NCI-H526 treated with DMSO at 0.1 percent for 48 hours (cell line): ENCODE data around the gene ACOT7.
"Not testable (repeated sequence)": the region's sequence is repeated elsewhere in the genome, so short reads cannot be mapped to it uniquely, and the experiment has no call there.

ENCODE experiments used
- DNase-seq: peaks from one replicate; lab custom pipeline; 2025; lab: John Stamatoyannopoulos, UW

Gene ACOT7, protein sequence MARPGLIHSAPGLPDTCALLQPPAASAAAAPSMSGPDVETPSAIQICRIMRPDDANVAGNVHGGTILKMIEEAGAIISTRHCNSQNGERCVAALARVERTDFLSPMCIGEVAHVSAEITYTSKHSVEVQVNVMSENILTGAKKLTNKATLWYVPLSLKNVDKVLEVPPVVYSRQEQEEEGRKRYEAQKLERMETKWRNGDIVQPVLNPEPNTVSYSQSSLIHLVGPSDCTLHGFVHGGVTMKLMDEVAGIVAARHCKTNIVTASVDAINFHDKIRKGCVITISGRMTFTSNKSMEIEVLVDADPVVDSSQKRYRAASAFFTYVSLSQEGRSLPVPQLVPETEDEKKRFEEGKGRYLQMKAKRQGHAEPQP

DNA sequence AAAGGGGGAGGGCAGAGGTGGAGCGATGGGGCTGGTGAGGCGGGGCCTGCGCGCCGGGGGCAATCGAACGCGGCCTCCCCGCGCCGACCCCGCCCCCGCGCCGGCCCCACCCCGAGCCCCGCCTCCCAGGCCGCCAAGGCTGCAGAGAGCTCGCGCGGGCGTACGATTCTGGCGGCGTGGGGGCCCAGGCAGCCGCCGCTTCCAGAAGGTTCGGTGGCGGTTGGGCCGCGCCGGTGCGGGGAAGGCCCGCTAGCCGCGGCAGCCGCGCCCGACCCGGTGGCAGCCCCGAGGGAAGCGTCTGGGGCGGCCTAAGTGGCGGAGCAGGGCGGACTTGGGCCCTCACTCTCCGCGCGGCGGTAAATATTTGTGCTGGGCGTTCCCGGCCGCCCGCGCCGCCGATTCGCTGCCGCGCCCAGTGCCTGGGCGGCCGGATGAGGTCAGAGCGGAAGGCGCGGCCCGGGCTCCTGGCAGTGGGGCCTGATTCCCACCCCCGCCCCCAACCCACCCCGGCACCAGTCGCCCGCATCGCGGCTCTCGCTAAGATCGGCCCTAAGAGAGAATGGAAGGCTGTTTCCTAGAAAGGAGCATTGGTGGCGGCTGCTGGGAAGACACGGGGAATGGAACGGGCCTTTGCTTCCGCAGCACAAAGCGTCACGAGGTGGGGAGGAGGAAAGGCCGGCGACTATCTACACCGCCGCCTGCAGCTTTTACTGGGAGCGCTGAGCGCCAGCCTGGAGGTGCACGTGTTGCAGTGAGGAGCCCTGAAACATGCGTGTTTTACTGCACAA, at the start of gene ACOT7:
Gene ACOT7 (minus strand): TSS at position 368 of the 788 bp plus-strand sequence. CDS start 368 bp downstream, outside the sequence.
- DNase-seq, result peak; percentile 95

GRCh38 chr1:6441586-6441985, 48.0 kb upstream of the ACOT7 start:
- DNase-seq, result no peak

DNA sequence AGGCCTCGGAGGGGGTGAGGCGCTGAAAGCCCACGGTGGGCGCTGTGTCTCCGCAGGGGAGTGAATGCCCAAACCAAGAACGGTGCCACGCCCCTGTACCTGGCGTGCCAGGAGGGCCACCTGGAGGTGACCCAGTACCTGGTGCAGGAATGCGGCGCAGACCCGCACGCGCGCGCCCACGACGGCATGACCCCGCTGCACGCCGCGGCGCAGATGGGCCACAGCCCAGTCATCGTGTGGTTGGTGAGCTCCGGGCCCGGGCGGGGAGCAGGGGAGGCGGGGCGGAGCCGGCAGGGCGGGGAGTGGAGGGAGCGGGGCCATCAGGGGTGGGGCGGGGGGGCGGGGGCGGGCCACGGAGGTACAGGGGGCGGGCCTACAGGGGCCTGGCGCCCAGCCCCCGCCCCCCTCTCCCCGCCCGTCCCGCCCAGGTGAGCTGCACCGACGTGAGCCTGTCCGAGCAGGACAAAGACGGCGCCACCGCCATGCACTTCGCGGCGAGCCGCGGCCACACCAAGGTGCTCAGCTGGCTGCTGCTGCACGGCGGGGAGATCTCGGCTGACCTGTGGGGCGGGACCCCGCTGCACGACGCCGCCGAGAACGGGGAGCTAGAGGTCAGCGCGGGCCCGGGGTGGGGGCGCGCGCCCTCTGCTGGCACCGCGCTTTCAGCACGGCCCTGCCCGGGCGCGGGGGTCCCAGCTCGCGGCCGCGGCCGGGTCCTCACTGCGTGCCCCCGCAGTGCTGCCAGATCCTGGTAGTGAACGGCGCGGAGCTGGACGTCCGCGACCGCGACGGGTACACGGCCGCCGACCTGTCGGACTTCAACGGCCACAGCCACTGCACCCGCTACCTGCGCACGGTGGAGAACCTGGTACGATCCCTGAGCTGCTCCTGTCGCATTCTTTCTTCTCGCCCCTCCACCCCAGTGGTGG, 46.9 kb upstream of the ACOT7 start:
- peak; percentile 40 for DNase-seq

DNA sequence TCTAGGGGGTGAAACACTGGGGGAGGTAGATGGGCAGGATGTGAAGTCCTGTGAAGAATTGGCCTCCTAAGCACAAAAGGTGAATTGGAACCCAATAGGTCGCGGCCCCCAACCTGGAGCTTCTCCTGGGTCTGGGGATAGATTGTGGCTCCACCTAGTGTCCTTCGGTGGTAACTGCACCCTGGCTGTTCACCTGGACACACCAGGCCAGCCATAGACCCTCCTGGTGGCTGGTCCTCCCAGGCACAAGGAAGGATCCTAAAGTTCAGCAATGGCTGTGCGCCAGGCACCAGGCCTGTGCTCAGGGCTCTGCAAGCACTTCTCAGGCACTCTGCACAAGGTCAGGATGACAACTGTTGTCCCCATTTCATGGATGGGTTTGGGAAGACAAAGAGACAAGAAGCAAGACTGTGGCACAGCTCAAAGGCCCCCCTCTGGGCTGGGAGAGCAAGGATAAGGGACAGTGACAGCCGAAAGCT, 44.5 kb upstream of the ACOT7 start:
- peak; percentile 29 for DNase-seq

DNA sequence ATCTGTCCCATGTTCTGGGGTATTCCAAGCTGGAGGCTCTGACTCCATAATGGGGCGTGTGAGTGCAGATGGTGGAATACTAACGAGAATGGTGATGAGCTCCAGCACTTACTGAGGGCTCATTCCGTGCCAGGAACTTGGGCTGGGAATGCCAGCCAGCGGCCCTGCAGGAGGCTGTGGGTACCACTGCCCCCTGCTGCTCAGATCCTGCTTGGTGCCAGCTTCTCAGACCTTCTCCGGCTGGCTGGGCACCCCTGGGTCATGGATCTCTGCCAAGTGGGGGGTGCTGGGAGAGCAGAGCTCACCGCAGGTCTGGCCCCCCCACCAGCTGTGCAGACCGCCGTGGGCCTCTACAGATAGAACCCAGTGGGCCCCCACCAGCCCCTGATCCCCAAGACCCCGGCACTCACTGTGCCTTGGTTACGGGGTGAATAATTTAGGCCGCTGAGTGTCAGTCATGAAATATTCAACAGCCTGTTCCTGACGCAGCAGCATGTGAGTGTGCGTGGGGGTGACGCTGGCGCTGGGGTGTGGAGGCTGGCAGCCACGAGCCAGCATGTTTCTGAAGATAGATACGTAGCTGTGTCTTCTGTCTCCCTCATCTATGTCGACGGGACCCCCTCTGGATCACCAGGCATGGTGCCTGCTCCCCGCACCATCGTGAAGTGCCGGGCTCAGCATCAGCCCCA, 43.6 kb upstream of the ACOT7 start:
- DNase-seq, result not testable (repeated sequence)

DNA sequence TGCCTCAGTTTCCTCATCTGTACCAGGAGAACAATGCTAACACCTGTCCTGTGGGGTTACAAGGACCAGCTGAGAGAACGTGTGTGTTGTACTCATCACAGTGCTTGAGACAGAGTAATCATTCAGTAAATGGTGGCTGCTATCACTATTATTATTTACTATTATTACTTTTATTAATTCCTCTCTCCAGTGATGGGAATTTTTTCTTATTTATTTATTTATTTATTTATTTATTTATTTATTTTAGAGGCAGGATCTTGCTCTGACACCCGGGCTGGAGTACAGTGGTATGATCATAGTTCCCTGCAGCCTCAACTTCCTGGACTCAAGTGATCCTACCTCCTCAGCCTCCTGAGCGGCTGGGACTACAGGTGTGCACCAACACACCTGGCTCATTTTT, 42.7 kb upstream of the ACOT7 start:
- DNase-seq, result not testable (repeated sequence)

DNA sequence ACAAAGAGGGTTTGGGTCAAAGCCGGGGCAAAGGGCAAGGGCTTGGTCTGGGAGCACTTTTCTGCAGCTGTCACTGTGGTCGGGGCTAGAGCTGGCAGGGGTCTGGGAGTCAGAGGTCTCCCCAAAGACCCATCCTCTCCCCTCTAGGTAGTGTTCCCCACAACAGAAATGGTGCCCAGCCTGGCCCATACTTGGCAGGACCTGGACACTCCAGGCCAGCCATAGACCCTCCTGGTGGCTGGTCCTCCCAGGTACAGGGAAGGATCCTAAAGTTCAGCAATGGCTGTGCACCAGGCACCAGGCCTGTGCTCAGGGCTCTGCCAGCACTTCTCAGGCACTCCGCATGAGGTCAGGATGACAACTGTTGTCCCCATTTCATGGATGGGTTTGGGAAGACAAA, 42.0 kb upstream of the ACOT7 start:
- DNase-seq, result no peak

GRCh38 chr1:6435129-6435528, 41.6 kb upstream of the ACOT7 start:
- no peak for DNase-seq

- DNase-seq, result no peak
These were observed 40.6 kb upstream of the ACOT7 start for GRCh38 chr1:6434186-6434585.

DNA sequence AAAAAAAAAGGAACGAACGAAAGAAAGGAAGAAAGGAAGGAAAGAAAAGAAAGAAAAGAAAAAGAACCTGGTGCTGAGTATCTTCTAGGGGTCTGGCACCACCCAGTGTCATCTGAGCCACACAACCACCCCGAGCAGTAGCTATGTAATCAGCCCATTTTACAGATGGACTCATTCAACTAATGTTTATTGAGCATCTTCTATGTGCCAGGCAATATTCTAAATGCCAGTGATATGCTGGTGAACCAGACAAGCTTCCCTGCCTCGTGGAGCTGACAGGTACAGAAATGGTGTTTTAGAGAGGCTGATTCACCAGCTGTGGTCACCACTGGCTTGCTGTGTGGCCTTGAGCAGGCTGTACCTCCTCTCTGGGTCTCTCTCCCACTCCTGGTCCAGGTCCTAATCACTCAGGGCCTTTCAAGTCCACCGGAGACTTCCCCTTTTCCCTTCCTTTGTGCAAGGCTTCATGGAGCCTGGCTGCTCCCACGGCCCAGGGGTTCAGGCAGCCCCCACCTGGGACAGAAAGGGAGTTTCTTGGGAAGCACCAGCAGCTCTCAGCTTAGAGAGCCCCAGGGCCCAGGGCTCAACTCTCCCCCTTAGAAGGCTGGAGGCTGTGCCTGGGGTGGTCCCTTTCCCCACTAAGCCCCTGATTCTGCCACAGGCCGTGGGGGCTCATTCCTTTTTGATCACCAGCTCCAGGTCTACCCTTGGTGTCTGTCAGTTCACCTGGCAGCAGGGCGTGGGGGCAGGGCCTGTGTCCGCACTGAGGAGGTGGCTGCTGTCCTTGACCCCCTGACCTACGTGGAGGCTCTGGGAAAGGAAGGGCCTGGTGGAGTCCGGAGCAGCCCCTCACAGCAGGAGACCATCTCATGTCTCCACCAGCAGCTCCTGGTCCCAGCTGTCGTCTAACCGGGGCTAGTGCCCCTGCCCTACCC, 38.3 kb upstream of the ACOT7 start:
- DNase-seq, result not testable (repeated sequence)

GRCh38 chr1:6429660-6430411, 36.3 kb upstream of the ACOT7 start:
- DNase-seq, result not testable (repeated sequence)

DNA sequence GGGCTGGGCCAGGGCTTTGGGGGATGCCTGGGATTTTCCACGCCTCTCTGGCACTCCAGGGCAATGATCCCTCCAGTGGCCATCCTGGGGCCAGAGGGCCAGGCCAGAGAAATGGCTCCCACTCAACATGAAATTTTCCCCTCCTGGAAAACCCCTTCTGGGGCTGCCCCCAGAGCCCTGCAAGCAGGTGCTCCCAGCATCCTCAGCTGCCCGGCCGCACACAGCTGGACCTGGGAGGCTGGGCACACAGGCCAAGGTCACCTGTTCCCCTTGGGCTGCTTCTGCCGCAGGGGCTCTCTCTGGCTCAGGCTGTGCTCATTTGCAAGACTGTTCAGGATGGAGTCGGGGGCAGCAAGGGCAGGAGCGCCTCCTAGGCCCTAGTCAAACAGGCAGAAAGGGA, 34.9 kb upstream of the ACOT7 start:
- DNase-seq, result not testable (repeated sequence)

GRCh38 chr1:6427441-6428390, 34.1 kb upstream of the ACOT7 start:
- DNase-seq, result no peak

DNA sequence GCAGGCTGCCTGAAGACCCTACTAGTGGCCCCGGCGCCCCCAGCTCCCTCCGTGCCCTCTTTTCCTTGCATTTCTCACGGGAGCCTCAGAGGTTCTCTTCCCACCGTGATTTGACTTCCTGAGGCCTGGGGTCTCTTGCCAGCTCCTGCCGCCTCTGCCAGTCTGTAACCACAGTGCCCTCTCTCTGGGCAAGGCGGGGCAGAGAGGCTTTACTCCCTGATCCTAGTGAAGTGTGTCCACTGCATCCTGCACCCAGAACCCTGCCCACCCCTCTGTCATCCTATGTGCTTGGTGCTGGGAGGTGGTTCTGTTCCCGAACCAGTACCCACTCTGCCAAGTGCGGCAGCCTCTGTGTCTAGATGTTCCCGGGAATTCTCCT, 33.4 kb upstream of the ACOT7 start:
- no peak for DNase-seq

DNA sequence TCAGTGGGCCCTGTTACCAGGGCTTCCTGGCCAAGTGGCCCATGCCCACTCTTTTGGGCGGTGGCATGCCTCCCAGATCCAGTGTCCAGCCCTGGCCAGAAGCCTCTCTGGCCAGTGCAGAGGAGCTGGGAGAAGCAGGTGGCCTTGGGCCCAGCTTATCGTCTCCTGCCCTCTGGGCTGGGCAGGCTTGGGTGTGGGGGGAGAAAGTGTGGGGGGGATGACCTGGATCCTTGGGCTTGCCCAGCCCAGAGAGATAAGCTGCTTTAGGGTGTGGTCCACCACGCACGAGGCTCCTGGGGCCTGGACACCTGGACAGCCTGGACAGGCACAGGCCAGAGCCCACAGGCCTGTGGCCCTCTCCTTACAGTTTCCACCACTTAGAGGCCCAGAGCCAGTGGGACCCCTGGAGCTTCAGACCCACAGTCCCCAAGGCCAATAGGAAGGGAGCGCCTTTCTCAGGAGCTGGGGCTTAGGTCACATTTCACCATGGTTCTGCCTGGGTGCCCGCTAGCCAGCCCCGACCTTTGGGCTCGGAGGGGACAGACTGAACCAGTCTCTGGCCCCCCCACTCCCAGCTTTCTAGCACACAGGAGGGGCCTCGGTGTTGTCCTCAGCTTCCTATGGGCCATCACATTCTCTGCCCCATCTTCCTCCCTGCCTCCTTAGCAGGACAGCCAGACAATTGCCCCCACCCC, 32.9 kb upstream of the ACOT7 start:
- no peak for DNase-seq

GRCh38 chr1:6425658-6426057, 32.1 kb upstream of the ACOT7 start:
- no peak for DNase-seq
